KMS-11 (cell line): Measurements from ENCODE around the gene PGA3.
"Not testable (repeated sequence)": the region's sequence is repeated elsewhere in the genome, so short reads cannot be mapped to it uniquely, and the experiment has no call there.

Experiments used
- H2AFZ ChIP-seq: fragments of 200-600 bp; sonication (generic); 2 replicates; pipeline ENCODE4 v1.6.1; 2016; ENCODE audit warnings: antibody characterized with exemption, mixed run types, low read depth
- H3K27ac ChIP-seq: fragments of 200-600 bp; sonication (generic); 2 replicates; pipeline ENCODE4 v1.6.1; 2016; ENCODE audit warnings: mild to moderate bottlenecking, mixed run types
- H3K27me3 ChIP-seq: fragments of 200-600 bp; sonication (generic); 2 replicates; pipeline ENCODE4 v1.6.1; 2017; ENCODE audit warnings: mild to moderate bottlenecking, low read depth, mixed run types, moderate library complexity; ENCODE audit not compliant: insufficient read depth
- H3K36me3 ChIP-seq: fragments of 200-600 bp; sonication (generic); 2 replicates; pipeline ENCODE4 v1.6.1; 2017; ENCODE audit warnings: mild to moderate bottlenecking, mixed run types; ENCODE audit not compliant: insufficient read depth
- H3K4me1 ChIP-seq: fragments of 200-600 bp; sonication (generic); 2 replicates; pipeline ENCODE4 v1.6.1; 2016; ENCODE audit warnings: mild to moderate bottlenecking, low read depth, mixed run types; ENCODE audit not compliant: poor library complexity, severe bottlenecking
- H3K4me2 ChIP-seq: fragments of 200-600 bp; sonication (generic); 2 replicates; pipeline ENCODE4 v1.7.0; 2016; ENCODE audit warnings: mild to moderate bottlenecking, mixed run types
- H3K4me3 ChIP-seq: fragments of 200-600 bp; sonication (generic); IDR thresholded peaks from 2 replicates; pipeline ENCODE4 v1.6.1; 2017; ENCODE audit warnings: low read depth, low read length, mixed read lengths; ENCODE audit not compliant: insufficient read depth
- H3K79me2 ChIP-seq: fragments of 200-600 bp; sonication (generic); 2 replicates; pipeline ENCODE4 v1.6.1; 2016; ENCODE audit warnings: low read depth, mixed run types; ENCODE audit not compliant: insufficient read depth
- H3K9ac ChIP-seq: fragments of 200-600 bp; sonication (generic); 2 replicates; pipeline ENCODE4 v1.6.1; 2016; ENCODE audit warnings: mild to moderate bottlenecking, mixed run types
- H4K20me1 ChIP-seq: fragments of 200-600 bp; sonication (generic); 2 replicates; pipeline ENCODE4 v1.6.1; 2016; ENCODE audit warnings: mild to moderate bottlenecking, mixed run types; ENCODE audit not compliant: insufficient read depth

PGA3 gene

DNA sequence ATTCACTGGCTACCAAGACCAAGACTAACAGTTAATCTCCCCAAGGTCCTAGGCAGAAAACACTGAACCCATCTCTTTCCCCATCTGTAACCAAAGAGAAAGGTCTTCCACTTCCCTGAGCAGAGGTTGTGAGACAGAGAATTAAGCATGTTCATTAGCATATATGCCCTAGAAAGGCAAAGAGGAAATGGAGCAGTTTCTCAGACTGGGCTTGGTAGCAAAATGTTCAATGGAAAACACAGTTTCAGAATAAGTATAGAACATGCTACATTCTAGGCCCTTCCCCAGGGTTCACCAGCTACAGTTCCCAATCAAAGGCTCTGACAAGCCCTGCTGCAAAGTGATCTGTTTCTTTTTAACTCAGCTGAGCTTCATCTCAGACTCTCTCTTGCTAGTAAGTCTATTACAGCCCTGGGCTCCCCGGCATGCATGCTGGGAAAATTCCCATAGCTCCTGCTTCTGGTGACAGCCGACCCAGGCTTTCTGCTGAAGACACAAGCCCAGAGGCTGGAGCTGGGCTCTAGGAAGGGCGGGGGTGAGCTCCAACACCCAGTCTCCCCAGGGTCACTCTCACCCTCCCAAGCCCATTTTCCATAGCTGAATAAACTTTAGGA is 10.5 kb downstream of the PGA3 start:
- H3K9ac ChIP-seq, H3K27ac ChIP-seq, H4K20me1 ChIP-seq, H3K36me3 ChIP-seq, H3K79me2 ChIP-seq, H3K4me3 ChIP-seq, H2AFZ ChIP-seq, H3K4me1 ChIP-seq, H3K4me2 ChIP-seq, H3K27me3 ChIP-seq: not testable (repeated sequence)

DNA sequence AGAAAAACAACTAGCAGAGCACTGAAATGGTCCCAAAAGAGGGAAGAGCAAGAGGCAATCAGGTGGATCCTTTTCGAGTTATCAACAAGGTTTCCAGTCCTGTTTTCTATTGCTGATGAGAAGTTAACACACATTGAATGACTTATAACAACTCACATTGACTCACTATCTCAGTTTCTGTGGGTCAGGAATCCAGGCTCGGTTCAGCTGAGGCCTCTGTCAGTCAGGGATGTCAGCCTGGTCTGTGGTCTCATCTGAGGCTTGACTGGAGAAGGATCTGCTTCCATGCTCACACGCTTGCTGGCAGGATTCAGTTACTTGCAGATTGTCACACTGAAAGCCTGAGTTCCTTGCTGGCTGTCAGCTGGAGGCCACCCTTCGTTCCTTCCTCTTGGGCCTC is 15.0 kb downstream of the PGA3 start:
- not testable (repeated sequence) for H3K4me2 ChIP-seq, H3K79me2 ChIP-seq, H3K36me3 ChIP-seq, H4K20me1 ChIP-seq, H3K27me3 ChIP-seq, H3K4me1 ChIP-seq, H2AFZ ChIP-seq, H3K27ac ChIP-seq, H3K9ac ChIP-seq, H3K4me3 ChIP-seq

DNA sequence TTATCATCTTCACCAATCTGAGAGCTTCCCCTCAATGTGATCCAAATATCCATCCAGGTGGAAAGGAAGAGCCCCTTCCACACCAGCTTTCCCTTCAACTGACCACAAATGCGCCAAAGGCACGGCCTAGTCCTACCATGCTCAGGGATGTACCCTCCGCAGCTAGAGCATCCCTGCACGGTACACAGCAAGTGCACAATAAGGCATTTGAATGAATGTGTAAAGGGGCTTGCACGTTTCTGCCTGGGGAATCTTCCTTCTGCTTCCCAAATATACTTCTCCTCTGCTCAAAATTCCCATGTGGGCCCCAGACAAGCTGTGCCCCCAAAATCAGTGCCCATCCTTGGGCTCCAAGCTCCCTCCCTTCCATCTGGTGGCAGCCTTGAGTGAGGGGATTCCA is 15.7 kb downstream of the PGA3 start:
- not testable (repeated sequence) for H3K36me3 ChIP-seq, H4K20me1 ChIP-seq, H3K79me2 ChIP-seq, H3K27ac ChIP-seq, H3K27me3 ChIP-seq, H3K4me2 ChIP-seq, H3K9ac ChIP-seq, H2AFZ ChIP-seq, H3K4me1 ChIP-seq, H3K4me3 ChIP-seq

DNA sequence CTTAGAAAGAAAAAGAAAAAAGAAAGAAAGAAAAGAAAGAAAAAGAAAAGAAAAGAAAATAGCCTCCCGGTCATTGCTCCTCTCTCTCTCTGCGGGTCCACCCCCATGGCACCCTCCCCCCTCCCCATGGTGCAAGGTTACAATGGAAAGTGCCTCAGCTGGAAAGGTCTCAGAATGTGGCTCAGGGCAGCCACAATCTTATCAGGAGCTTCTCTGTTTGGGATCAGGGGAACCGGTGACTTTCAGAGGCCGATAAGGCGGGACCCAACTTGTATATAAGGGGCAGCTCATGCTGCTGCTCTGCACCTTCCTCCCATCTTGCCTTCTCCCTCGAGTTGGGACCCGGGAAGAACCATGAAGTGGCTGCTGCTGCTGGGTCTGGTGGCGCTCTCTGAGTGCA is 18.7 kb downstream of the PGA3 start, which contains the start of gene PGA4:
TSS of gene PGA4 (plus strand) at position 301 of the 400 bp plus-strand sequence. CDS start at position 355, 54 bp downstream.
- not testable (repeated sequence) for H2AFZ ChIP-seq, H3K4me3 ChIP-seq, H3K27me3 ChIP-seq, H3K4me2 ChIP-seq, H3K36me3 ChIP-seq, H3K4me1 ChIP-seq, H3K27ac ChIP-seq, H4K20me1 ChIP-seq, H3K79me2 ChIP-seq, H3K9ac ChIP-seq

DNA sequence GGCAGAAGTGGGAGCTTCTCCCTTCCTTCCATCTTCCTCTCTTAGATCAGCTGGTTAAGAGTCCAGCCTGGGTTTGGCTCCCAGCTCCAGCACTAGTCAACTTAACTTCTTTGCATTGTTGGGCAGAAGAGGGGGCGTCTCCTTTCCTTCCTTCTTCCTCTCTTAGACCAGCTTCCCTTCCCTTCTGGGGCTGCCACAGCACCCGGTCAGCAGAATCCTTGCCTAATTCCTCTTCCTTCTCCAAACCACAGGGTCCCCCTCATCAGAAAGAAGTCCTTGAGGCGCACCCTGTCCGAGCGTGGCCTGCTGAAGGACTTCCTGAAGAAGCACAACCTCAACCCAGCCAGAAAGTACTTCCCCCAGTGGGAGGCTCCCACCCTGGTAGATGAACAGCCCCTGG is 19.4 kb downstream of the PGA3 start:
- H3K4me1 ChIP-seq, H3K4me3 ChIP-seq, H2AFZ ChIP-seq, H4K20me1 ChIP-seq, H3K79me2 ChIP-seq, H3K27ac ChIP-seq, H3K36me3 ChIP-seq, H3K27me3 ChIP-seq, H3K4me2 ChIP-seq, H3K9ac ChIP-seq: not testable (repeated sequence)

DNA sequence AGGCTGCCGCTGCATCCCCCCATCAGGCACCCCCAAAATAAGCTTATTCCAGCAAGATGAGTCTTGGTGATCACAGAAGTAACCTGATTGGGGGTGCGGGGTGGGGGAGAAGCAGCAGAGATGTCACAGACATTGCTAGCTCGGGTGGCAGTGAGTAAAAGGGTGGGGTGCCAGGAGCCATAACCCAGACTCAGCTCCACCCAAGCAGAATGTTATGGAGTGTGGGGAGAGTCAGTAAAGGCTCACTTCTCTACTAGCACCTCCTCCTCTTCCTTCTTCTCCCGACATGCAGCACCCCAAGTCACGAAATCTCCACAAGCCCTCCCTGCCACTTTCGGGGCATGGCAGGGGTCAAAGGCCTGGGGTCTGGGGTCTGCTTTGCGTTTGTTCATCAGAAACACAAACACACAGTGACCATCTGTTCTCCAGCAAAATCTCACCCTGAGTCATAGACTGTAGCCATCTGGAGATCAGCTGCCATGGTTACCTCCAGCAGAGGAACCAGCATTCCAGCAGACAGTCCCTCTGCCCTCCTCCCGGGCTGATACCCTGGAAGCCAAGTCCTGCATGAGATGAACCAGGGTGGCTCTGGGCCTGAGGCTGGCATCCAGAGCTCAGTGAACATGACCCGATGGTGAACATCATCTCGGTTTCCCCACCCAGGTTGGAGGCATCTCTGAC is 23.3 kb downstream of the PGA3 start:
- not testable (repeated sequence) for H3K9ac ChIP-seq, H3K4me1 ChIP-seq, H3K79me2 ChIP-seq, H3K27me3 ChIP-seq, H3K36me3 ChIP-seq, H2AFZ ChIP-seq, H3K4me3 ChIP-seq, H3K4me2 ChIP-seq, H4K20me1 ChIP-seq, H3K27ac ChIP-seq

DNA sequence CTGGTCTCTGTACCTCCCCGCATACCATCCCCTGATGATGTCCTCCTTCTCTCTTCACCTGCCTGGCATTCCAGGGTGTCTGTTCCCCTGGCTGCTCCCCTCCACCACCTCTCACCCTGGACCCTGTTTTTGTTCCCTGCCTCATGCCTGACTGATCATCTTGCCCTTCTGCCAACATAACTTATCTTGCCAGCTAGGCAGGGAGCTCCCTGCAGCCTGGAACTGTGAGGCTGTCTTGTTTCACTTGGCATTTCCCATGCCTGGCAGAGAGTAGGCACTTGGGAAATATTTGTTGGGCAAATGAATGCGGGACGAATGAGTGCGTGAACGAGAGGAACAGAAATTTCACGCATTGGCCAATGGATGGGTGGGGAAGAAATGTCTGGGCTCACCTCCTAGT is 26.1 kb downstream of the PGA3 start:
- not testable (repeated sequence) for H3K27ac ChIP-seq, H2AFZ ChIP-seq, H3K4me3 ChIP-seq, H3K4me1 ChIP-seq, H4K20me1 ChIP-seq, H3K4me2 ChIP-seq, H3K79me2 ChIP-seq, H3K9ac ChIP-seq, H3K36me3 ChIP-seq, H3K27me3 ChIP-seq

DNA sequence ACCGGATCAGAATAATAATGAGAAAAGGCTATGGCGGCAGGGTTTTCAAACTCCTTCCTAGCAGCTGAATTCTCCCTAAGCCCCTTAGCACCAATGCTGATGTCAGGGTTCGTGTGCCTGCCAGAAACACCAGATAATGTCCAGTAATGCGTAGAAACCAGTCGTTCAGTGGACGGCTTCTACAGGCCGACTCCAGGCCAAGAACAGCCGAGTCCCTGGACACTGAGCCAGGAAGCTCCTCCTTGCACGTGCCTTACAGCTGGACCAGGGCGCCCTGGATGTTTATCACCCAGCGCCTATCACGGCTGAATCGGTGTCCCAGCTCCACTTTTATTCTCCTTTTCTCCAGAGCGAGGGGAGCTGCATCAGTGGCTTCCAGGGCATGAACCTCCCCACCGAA is 27.7 kb downstream of the PGA3 start:
- not testable (repeated sequence) for H3K36me3 ChIP-seq, H3K4me3 ChIP-seq, H4K20me1 ChIP-seq, H3K79me2 ChIP-seq, H3K27ac ChIP-seq, H3K4me1 ChIP-seq, H3K27me3 ChIP-seq, H2AFZ ChIP-seq, H3K4me2 ChIP-seq, H3K9ac ChIP-seq

DNA sequence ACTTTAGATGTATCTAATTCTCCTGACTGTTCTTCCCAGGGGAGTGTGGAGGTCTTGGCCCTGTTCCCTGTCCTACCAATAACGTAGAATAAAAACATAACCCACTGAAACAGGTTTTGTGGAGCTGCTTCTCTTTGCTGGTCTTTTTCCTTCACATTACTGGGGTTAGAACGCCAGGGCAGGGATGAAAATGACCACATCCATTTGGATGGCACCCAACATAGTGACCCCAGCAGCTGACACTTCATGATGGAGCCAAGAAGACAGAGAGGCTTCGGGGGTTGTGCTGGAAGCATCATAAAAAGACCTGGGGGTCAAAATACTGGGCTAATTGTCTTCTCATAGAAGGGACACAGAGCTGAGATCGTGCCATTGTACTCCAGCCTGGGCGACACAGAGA is 28.3 kb downstream of the PGA3 start:
- not testable (repeated sequence) for H3K4me2 ChIP-seq, H3K4me1 ChIP-seq, H3K36me3 ChIP-seq, H3K9ac ChIP-seq, H3K27me3 ChIP-seq, H4K20me1 ChIP-seq, H3K4me3 ChIP-seq, H3K27ac ChIP-seq, H2AFZ ChIP-seq, H3K79me2 ChIP-seq

DNA sequence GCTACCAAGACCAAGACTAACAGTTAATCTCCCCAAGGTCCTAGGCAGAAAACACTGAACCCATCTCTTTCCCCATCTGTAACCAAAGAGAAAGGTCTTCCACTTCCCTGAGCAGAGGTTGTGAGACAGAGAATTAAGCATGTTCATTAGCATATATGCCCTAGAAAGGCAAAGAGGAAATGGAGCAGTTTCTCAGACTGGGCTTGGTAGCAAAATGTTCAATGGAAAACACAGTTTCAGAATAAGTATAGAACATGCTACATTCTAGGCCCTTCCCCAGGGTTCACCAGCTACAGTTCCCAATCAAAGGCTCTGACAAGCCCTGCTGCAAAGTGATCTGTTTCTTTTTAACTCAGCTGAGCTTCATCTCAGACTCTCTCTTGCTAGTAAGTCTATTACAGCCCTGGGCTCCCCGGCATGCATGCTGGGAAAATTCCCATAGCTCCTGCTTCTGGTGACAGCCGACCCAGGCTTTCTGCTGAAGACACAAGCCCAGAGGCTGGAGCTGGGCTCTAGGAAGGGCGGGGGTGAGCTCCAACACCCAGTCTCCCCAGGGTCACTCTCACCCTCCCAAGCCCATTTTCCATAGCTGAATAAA is 29.3 kb downstream of the PGA3 start:
- not testable (repeated sequence) for H3K27me3 ChIP-seq, H3K79me2 ChIP-seq, H3K4me2 ChIP-seq, H2AFZ ChIP-seq, H3K9ac ChIP-seq, H3K4me1 ChIP-seq, H3K36me3 ChIP-seq, H4K20me1 ChIP-seq, H3K4me3 ChIP-seq, H3K27ac ChIP-seq
